Lower leg skin (tissue), 4 donors: ENCODE results near the gene NF1. TPM values are rescaled to one million over a fixed set of nuclear protein-coding genes. Genes with fewer than 3 reads are reported as not detected.

ENCODE experiments used
- DNase-seq, 2 donors: peaks; one replicate each; pipeline ENCODE4 v3.0.0-alpha.2; 2019; ENCODE audit warnings: low spot score in 2 of 2
- H3K4me3 ChIP-seq: fragments of 200-600 bp; sonication (generic); 2 replicates; pipeline ENCODE4 v1.5.1; 2017; ENCODE audit warnings: mild to moderate bottlenecking, low read depth; ENCODE audit not compliant: poor library complexity, severe bottlenecking
- POLR2A ChIP-seq, 2 donors: fragments of 450-650 bp; IDR thresholded peaks; one replicate each; pipeline ENCODE4 v1.6.1; 2016 to 2017; ENCODE audit warnings: antibody characterized with exemption in 2 of 2, mild to moderate bottlenecking in 1 of 2, moderate library complexity in 1 of 2
- WGBS, 2 donors: methylation state at CpG; one replicate each; pipeline ENCODE4 v1.1.5; 2018; 5-methylcytosine and 5-hydroxymethylcytosine counted together
- intact Hi-C: fragments of 100-400 bp; cut with DNase I; formaldehyde crosslinking; loops from one replicate; pipeline ENCODE4 v1.15.0; 2023; ENCODE audit warnings: low total_unique reads
- total RNA-seq, 4 donors: library from RNA; depleted of rRNA; stranded (reverse); fragments of >200 nt; gene quantifications; one replicate each; pipeline ENCODE4 v1.1.0, GENCODE V29; 2016
- TF ChIP-seq, protein P1 (sequence below), 3 donors: fragments of 450-650 bp; IDR thresholded peaks; one replicate each; pipeline ENCODE4 v1.5.1; 2016; ENCODE audit warnings: antibody characterized with exemption in 3 of 3, mild to moderate bottlenecking in 3 of 3, moderate library complexity in 2 of 3

NF1 gene
- total RNA-seq, 4 donors from 2014 or later: 27.5 to 48.6 (median 34.3) TPM

DNA sequence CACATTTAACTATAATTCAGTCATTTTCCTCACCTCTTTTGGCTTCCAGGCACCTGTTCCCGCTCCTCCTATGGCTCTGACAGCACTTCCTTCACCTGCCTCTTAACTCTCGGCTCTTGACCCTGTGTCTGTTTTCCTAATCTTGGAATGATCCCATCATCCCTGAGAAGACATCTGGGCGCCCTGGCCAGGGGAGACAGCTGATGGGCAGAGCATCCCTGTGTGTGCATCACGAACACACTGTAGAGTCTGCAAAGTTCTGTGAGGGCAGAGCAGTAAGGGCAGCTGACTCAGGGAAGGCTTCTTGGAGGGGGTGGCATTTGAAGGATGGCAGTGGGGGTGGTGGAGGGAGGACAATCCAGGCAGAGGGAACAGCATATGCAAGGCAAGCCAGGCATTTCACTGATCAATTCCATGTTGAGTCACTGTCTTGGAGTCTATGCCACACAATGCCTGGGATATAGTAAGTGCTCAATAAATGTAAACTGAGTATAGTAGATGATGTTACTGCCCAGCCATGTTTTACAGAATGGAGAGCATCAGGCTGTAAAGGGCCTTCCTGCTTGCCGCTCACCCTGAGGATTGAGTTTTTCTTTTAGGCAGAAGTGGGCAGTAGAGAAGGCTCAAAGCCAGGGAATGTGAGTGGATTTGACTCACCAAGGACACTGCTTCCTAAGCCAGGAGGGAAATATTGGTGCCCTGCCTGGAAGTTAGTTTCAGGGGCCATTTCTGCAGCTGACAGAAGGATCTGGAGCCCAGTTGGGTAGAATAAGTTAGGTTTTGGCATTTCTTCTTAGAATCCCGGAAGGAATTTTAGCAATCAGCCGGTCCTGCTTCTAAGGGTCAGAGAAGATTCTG is 290.9 kb downstream of the NF1 start:
- 87 to 91% methylated on average over 7 of the region's 7 CpGs for WGBS, 2 donors
- TF ChIP-seq POLR2A (IDR thresholded peaks at IDR 0.05): no peak
- TF ChIP-seq, protein P1, sequence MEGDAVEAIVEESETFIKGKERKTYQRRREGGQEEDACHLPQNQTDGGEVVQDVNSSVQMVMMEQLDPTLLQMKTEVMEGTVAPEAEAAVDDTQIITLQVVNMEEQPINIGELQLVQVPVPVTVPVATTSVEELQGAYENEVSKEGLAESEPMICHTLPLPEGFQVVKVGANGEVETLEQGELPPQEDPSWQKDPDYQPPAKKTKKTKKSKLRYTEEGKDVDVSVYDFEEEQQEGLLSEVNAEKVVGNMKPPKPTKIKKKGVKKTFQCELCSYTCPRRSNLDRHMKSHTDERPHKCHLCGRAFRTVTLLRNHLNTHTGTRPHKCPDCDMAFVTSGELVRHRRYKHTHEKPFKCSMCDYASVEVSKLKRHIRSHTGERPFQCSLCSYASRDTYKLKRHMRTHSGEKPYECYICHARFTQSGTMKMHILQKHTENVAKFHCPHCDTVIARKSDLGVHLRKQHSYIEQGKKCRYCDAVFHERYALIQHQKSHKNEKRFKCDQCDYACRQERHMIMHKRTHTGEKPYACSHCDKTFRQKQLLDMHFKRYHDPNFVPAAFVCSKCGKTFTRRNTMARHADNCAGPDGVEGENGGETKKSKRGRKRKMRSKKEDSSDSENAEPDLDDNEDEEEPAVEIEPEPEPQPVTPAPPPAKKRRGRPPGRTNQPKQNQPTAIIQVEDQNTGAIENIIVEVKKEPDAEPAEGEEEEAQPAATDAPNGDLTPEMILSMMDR (IDR thresholded peaks at IDR 0.05): no peak
- intact Hi-C loops: no loop called here
- H3K4me3 ChIP-seq: no peak overlapping the region
- DNase-seq: peak in 1 of 2 donors; percentile 46

DNA sequence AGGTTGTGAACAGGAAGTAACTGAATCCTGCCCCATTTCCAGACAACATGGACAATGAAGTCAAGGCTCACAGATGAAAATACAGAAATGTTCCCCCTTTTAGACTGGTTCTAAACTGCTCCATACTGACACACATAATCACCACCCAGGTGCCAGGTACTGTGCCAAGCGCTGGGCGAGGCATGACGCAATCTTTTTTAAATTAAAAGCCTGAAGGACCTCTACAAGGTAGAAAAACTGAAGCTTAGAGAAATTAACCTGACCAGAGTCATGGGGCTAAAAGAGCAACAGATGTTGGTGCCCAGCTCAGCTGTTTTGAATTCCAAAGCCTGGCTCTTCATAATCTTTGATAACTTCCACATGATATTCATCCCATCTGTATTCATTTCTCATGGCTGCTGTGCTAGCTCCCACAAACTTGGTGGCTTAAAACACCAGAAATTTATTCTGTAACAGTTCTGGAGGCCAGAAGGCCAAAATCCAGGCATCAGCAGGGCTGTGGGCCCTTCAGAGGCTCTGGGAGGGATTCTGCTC is 291.8 kb downstream of the NF1 start:
- intact Hi-C loops: no loop called here
- peak in 1 of 2 donors; percentile 31 for DNase-seq
- H3K4me3 ChIP-seq: no peak overlapping the region
- WGBS, 2 donors: 35 to 38% methylated on average over 3 of the region's 3 CpGs
- no peak for TF ChIP-seq POLR2A (IDR thresholded peaks at IDR 0.05)
- TF ChIP-seq, protein P1 (IDR thresholded peaks at IDR 0.05): no peak

DNA sequence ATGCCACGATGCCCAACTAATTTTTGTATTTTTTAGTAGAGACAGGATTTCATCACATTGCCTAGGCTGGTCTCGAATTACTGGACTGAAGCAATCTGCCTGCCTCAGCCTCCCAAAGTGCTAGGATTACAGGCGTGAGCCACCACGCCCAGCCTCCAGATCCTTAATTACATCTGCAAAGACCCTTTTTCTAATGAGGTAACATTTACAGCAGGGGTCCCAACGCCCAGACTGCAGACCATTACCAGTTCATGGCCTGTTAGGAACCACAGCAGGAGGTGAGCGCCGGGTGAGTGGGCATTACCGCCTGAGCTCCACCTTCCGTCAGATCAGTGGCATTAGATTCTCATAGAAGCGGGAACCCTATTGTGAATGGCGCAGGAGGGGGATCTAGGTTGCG is 292.7 kb downstream of the NF1 start:
- 92 to 94% methylated on average over 12 of the region's 12 CpGs for WGBS, 2 donors
- TF ChIP-seq POLR2A (IDR thresholded peaks at IDR 0.05): no peak
- TF ChIP-seq, protein P1 (IDR thresholded peaks at IDR 0.05): no peak
- intact Hi-C loops: no loop called here
- peak in 1 of 2 donors; percentile 72 for DNase-seq
- H3K4me3 ChIP-seq: no peak overlapping the region

DNA sequence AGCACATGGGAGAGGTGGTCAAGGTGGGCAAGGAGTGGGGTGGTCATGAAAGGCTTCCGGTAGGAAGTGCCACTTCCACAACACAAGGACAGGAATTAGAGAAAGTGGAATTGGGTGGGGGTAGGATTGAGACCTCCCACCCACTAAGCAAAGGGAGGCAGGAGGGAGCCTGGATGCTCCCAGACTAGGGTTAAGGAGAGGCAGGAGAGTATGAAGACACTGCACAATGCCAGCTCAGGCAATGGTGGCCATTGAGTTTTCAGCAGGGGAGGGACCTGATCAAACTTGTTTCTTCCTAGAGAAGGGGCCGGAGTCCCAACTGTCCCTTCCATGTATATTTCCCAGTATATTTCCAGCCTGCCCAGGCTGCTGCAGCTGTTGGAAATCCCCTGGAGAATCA is 293.6 kb downstream of the NF1 start:
- intact Hi-C loops: no loop called here
- TF ChIP-seq, protein P1 (IDR thresholded peaks at IDR 0.05): no peak
- TF ChIP-seq POLR2A (IDR thresholded peaks at IDR 0.05): no peak
- 79% methylated on average over 2 of the region's 2 CpGs for WGBS, 2 donors
- H3K4me3 ChIP-seq: no peak overlapping the region
- no peak for DNase-seq

DNA sequence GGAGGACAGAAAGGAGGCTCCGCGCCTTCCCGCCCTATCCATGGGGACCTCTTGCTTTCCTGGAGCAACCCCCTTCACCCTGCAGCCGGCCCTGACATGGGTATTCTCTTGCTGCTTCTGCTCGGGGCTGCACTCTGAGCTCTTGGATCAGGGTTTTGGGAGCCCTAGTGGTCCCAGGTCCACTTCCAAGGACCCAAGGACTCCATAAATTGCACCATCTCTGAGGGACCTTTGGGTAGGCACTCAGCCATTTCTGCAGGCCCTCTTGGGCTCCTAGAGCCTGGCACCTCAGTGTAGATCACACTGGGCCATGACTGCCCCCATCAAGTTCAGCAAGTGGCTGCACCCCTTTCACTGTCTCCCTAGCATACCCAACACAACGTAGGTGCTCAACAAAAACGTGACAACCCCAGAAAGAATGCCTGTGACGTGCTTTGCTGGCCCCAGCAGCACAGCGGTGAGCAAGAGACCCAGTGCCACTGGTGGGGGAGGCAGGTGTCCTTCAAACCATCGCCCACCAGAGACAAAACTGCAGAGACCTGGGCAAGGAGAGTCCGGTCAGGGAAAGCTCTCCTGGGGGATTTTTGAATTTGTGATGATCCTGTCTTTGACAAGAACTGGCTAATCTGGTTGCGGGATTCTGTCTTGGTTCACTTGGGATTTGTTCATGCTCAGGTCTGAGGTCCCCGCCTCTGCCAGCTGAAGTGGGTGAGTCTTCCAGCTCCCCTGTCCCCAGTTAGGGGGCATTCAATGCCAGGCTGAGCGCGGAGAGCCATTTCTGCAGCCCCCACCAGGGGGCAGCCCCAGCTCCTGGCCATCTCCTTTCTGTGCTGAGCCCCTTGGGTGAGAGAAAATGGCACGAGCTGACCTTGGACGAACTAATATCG is 294.2 kb downstream of the NF1 start:
- H3K4me3 ChIP-seq: no peak overlapping the region
- TF ChIP-seq, protein P1 (IDR thresholded peaks at IDR 0.05): no peak
- TF ChIP-seq POLR2A (IDR thresholded peaks at IDR 0.05): no peak
- DNase-seq: peak in 1 of 2 donors; percentile 83
- intact Hi-C loops: no loop called here
- WGBS, 2 donors: 59 to 60% methylated on average over 18 of the region's 18 CpGs
